SH-SY5Y (cell line): Measurements from ENCODE around the gene MMP24.

Source experiments
- GATA2 ChIP-seq: IDR thresholded peaks from 2 replicates; pipeline ENCODE4 v1.6.1; 2011; ENCODE audit warnings: mild to moderate bottlenecking, low read depth, low read length
- GATA3 ChIP-seq: IDR thresholded peaks from 2 replicates; pipeline ENCODE4 v1.6.1; 2011; ENCODE audit warnings: low read depth, mild to moderate bottlenecking, low read length, moderate library complexity

- TF ChIP-seq GATA3 (no peak), GATA2 (no peak)
These were observed 26.2 kb upstream of the MMP24 start for GRCh38 chr20:35200267-35200666.
